NCI-H2196 (cell line): ENCODE results near the gene BORCS8.
"Not testable (repeated sequence)": the region's sequence is repeated elsewhere in the genome, so short reads cannot be mapped to it uniquely, and the experiment has no call there.

Experiments
- DNase-seq: peaks from one replicate; lab custom pipeline; 2025; ENCODE audit not compliant: unreplicated experiment; lab: John Stamatoyannopoulos, UW

Gene BORCS8

DNA sequence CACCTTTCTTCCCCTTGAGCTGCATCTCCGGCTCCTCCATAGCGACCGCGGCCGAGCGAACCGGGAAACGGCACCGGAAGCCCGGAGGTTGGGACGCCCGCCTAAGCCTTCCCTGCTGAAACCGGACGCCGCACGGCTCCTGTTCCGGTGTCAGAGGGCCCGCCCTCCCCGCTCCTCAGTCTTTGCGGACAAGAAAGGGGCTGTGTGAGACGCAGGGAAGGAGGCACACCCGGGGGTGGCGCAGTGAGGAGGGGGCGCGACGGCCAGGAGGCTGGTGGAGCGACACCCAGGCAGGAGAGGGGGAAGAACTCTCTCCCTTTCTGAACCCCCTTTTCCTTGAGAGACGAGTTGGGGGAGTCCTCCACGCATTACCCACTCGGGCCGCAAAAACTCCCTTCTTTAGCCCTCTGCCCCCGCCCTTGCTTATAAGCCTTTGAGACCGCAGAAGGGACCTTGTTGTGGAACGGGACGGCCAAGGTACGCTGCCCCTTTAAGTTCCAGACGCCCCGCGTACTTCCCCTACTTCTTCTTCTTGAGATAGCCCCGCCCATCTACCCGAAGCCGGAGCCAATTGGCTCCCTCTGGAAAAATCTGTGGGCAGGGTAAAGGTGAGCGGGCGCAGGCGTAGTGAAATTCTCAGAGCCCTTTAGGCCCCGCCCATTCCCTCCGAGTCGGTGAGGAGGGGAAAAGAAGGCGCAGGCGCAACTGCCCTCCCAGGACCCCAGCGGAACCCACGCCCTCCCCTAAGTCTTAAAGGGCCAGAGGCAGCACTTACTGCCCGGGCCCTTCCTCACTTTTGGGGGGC, at the start of gene BORCS8, which contains the start of gene RFXANK:
Gene BORCS8 (minus strand): TSS at position 75 of the 805 bp plus-strand sequence. CDS start 35 bp downstream, at position 40.
Gene RFXANK (plus strand): TSS at position 181 of the 805 bp plus-strand sequence. CDS start 1,689 bp downstream, outside the sequence.
- DNase-seq, result peak; percentile 99

DNA sequence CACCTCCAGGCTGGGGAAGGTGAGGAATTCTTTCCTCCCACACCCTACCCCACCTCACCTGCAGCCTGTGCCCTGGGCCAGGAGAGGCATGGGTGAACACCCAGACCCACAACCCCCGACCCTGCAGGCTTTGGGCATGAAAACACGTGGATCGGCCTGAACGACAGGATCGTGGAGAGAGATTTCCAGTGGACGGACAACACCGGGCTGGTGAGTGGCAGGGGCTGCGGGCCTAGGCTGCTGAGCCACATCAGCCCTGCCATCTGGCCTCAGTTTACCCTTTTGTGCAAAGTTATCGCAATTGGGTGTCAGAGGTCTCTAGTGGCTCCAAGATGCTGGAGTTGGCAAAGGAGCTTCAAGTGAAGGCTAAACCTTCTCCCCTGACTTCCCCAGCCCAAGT, 48.5 kb upstream of the BORCS8 start:
- no peak for DNase-seq

DNA sequence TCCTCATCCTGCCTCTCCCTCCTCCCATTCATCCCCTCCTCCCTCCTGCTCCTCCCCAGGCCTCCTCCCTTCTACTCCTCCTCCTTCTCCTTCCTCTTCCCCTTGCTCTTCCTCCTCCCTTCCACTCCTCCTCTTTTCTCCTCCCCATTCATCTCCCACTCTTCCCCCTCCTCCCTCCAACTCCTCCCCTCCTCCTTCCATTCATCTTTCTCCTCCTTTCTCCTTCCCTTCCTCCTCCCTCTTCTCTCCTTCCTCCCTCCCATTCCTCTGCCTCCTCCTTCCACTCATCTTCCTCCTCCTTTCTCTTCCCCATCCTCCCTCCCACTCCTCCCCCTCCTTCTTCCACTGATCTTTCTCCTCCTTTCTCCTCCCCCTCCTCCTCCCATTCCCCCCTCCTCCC, 47.7 kb upstream of the BORCS8 start:
- DNase-seq, result no peak

DNA sequence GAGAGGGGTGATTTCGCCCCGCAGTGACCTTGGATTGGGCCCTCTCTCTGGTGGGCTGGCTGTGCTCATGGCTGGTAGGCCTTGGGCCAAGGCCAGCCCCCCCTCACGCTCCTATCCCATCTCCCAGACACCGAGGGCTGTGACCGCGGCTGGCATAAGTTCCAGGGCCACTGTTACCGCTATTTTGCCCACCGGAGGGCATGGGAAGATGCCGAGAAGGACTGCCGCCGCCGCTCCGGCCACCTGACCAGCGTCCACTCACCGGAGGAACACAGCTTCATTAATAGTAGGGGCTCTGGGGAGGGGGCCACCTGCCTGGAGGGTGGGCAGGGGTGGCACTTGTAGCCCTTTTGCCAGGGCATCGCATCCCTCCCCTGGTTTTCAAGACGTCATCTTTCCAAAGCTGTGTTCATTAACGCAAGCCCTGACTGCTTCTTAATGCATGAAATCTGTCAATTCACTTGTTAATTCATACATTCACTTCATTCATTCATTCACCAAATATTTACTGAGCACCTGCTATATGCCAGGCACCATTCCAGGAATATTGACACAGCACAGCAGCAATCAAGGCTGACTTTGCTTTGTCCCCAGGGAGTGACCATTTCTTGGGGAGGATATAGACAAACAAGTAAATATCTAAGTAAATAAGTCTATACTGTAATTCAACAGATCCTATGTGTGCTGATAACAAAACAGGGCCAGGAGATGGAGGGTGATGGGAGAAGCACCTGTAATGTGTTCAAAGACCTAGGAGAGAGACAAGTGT, 46.4 kb upstream of the BORCS8 start:
- DNase-seq, result no peak

DNA sequence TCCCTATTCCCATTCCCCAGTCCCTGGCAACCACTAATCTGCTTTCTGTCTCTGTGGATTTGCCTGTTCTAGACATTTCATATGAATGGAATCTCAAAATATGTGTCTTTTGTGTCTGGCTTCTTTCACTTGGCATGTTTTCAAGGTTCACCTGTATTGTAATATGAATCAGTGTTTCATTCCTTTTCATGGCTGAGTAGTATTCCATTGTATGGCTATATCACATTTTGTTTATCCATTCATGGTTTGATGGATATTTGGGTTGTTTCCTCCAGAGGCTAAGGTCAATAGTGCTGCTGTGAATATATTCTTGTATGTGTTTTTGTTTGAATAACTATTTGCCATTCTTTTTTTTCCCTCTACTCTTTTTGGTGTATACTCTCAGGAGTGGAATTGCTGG, 44.2 kb upstream of the BORCS8 start:
- DNase-seq, result no peak

DNA sequence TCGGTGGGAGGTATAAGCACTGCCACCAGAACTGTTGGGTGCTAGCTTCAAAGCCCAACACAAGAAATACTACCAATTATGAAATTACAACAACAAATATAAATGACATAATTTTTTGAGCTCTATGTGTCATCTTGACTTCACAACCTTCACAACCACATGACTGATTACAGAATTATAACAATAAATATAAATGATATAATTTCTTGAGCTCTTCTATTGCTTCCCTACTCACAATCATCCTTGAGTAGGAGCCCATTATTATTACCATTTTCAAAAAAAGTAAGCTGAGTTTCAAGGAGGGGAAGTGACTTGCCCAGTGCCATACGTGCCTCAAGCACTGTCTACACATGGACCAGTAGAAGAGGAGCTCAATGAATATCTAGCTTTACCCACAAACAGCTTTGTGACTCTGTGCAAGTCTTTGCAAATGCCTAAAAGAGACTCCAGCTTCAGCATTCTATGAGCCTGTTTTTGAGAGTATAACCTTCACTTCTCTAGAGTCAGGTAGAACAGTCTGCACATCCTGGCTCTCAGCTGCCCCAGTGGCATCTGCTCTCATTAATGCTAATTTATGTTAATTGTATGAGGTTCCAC, 42.4 kb upstream of the BORCS8 start:
- no peak for DNase-seq

DNA sequence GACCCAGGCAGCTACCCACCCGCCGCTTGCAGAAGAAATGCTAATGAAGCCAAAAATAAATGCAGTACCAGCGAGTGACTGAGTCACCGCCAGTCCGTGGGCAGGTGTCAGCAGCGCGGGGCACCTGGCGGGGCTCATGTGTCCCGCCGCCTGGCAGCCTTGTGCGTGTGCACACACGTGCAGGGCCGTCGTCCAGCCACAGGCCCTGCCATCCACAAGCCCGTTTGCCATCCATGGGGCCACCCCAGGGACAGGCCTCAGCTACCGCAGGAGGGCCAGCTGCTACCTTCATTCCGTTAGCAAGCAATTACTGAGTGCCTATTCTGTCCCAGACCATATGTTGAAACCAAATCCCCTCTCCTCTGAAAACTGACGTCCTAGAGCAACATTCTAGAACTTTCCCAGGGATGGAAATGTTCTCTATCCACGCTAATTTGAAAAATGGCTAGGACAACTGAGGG, 40.3 kb upstream of the BORCS8 start:
- DNase-seq, result no peak

DNA sequence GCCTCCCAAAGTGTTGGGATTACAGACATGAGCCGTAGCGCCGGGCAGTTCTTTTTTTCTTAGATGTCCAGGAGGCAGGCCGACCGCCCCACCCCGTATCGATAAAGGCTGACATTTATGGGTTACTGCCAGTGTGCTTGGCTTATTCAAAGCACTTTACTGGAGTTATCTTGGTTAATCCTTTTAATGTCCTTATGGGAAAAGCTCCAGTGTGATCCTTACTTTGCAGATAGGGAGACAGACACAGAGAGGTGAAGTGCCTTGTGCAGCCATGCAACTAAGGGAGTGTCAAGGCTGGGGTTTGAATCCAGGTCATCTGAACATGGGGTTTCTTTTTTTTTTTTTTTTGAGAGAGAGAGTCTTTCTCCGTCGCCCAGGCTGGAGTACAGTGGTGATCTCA, 39.0 kb upstream of the BORCS8 start:
- DNase-seq, result no peak

DNA sequence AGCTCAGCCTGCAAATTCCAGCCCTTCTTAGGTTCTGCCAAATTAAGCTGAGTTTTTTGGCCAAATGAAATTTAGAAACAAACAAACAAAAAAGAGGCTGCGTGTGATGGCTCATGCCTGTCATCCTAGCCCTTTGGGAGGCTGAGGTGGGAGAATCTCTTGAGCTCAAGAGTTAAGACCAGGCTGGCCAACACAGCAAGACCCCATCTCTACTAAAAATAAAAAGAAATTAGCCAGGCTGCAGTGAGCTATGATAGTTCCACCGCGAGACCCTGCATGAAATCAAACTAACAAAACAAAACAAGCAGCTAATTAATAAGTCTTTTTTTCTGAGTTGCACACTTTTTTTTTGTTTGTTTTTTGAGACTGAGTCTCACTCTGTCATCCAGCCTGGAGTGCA, 37.7 kb upstream of the BORCS8 start:
- no peak for DNase-seq

DNA sequence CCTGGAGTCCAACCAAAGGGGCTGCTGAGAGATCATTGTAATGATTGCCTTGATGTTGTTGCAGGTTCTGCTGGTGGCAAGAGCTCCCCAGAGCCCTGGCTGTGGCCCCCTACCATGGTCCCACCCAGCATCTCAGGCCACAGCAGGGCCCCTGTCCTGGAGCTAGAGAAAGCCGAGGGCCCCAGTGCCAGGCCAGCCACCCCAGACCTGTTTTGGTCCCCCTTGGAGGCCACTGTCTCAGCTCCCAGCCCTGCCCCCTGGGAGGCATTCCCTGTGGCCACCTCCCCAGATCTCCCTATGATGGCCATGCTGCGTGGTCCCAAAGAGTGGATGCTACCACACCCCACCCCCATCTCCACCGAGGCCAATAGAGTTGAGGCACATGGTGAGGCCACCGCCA, 35.3 kb upstream of the BORCS8 start:
- DNase-seq, result no peak

DNA sequence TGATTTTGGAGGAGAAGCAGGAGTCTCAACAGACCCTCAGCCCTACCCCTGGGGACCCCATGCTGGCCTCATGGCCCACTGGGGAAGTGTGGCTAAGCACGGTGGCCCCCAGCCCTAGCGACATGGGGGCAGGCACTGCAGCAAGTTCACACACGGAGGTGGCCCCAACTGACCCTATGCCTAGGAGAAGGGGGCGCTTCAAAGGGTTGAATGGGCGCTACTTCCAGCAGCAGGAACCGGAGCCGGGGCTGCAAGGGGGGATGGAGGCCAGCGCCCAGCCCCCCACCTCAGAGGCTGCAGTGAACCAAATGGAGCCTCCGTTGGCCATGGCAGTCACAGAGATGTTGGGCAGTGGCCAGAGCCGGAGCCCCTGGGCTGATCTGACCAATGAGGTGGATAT, 34.7 kb upstream of the BORCS8 start:
- no peak for DNase-seq

DNA sequence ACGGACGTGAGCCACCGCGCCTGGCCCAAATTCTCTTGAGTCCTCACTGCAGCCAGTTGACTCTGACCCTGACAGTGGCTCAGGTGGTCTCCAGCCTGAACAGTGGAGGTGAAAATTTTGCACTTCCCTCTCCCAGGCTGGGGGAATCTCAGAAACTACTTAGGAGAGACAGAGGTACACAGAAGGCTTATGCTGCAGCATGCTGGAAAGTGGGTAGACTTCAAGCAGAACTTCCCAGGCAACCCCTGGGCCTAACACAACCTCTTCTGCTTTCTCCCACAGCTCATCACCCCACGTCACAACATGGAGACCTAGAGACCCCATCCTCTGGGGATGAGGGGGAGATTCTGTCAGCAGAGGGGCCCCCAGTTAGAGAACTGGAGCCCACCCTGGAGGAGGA, 34.3 kb upstream of the BORCS8 start:
- DNase-seq, result no peak

DNA sequence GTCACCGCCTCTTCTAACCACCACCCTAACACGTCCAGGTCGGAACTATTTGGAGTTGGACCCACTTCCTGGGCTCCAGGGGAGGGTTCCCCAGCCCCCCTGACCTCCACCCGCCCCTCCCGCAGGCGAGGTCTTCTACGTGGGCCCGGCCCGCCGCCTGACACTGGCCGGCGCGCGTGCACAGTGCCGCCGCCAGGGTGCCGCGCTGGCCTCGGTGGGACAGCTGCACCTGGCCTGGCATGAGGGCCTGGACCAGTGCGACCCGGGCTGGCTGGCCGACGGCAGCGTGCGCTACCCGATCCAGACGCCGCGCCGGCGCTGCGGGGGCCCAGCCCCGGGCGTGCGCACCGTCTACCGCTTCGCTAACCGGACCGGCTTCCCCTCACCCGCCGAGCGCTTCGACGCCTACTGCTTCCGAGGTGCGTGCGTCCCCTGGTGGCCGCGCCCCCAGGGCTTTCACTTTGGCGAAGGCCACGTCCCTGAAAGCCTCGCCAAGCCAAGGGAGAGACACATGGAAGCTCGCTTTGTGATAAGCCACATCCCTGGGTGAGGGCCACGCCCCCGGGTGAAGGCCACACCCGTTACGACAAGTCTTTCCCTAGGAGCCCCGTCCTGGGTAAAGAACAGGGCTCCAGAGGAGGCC, 33.0 kb upstream of the BORCS8 start:
- peak; percentile 95 for DNase-seq

DNA sequence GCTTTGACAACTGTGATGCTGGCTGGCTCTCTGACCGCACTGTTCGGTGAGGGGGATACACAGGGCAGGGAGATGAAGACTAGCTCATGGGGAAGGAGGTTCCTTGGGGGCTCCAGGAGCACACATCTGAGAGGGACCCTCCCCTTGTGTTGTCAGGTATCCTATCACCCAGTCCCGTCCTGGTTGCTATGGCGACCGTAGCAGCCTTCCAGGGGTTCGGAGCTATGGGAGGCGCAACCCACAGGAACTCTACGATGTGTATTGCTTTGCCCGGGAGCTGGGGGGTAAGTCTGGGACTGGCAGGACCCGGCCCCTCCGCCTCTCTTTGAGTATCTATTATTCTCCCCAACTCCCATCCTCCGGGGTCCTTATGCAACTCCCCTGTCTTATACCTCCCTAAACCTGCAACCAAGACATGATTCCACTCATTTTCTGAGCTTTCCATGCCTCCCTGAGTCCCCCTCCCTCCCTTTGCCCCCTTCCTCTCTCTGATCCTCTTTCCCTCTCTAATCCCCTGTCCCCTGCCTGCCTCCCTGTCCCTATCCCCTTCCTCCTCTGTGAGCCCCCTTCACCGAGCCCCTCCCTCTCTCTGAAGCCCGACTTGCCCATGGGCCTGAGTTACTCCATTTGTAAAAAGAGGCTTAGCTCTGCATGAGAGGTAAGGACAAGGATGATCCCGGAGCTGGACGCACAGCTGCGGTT, 32.3 kb upstream of the BORCS8 start:
- no peak for DNase-seq

DNA sequence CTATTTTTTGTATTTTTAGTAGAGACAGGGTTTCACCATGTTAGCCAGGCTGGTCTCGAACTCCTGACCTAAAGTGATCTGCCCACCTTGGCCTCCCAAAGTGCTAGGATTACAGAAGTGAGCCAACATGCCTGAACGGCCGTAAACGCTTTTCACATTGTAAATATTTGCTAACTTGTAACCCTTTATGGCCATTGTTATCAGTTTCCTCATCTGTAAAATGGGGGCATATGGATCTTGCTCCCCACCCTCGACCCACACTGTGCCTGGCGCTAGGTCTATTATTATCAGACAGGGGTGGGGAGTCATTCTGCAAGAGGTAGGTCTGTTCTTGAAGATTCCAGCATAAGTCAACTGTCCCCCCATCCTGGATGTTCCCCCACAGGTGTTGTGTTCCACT, 31.7 kb upstream of the BORCS8 start:
- DNase-seq, result no peak

DNA sequence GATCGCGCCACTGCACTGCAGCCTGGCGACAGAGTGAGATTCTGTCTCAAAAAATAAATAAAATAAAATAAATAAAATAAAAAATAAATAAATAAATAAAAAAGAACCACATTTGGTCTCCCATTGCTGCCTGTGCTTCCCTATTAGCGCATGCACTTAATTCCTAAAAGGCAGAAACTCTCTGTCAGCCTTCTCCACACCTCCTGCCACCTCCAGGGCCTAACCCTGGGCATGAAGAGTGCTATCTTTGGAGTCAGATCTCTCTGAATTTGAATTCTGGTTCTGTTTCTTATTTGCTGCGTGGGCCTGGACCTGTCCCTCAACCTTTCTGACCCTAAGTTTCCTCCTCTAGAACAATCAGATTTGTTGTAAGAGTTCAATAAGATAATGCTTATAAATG, 31.1 kb upstream of the BORCS8 start:
- no peak for DNase-seq

DNA sequence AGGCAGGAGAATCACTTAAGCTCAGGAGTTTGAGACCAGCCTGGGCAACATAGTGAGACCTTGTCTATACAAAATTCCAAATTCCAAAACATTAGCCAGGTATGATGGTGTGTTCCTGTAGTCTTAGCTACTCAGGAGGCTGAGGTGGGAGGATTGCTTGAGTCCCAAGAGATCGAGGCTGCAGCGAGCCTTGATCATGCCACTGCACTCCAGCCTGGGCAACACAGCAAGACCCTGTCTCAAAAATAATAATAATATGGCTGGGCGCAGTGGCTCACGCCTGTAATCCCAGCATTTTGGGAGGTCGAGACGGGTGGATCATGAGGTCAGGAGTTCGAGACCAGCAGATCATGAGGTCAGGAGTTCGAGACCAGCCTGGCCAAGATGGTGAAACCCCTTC, 29.0 kb upstream of the BORCS8 start:
- not testable (repeated sequence) for DNase-seq

DNA sequence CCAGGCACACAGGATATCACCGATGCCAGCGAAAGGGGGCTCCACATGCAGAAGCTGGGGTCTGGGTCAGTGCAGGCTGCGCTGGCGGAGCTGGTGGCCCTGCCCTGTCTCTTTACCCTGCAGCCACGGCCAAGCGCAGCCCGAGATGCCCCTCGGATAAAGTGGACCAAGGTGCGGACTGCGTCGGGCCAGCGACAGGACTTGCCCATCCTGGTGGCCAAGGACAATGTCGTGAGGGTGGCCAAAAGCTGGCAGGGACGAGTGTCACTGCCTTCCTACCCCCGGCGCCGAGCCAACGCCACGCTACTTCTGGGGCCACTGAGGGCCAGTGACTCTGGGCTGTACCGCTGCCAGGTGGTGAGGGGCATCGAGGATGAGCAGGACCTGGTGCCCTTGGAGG, 27.0 kb upstream of the BORCS8 start:
- DNase-seq, result no peak

DNA sequence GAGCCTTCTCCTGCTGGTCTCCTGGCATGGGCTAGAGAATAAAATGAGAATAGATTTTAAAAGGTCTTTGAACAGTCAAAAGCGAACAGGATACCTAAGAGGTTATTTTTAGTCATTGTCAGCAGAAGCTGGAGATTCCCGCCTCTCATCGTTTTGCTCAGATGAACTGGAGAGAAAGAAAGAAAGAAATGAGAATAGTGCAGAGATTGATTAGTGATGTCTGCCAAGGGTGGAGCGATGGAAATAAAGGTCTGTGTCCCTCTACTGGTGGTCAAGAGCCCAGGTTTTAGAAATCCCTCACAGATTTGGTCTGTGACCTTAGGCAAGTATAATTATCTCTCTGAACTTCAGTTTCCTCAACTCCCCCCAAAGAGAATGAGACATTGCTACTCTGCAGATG, 25.1 kb upstream of the BORCS8 start:
- peak; percentile 34 for DNase-seq

DNA sequence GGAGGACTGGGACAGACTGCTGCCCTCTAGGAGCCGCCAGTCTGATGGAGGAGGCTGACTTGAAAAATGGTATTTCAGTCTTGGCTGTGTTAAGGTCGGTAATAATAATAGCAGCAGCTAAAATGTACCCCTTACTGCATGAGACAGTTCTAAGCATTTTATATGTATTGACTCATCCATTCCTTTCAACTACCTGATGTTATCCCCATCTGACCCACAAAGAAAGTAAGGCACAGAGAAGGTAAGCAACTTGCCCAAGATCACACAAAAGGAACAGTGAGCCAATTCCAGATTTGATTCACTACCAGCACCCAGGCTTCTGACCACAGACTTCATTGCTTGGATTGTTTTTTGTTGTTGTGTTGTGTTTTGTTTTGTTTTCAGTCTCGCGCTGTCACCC, 23.8 kb upstream of the BORCS8 start:
- no peak for DNase-seq

DNA sequence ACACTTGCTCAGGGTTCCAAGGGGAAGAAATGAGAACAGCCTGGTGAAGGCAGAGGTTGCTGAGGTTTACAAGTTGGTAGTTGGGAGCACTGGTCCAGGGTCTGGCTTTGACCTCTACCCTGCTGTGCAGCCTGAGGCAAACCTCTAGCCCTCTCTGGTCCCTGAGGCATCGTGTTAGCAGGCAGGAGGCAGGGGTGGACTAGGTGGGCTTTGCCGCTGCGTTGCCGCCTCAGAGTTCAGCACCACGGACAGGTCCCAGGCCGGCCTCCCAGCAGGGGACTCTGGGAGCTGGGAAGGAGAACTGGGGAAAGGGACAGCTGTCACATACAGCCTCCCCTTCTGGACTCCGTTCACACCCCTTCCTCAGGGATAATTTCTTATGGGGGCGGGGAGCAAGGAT, 22.9 kb upstream of the BORCS8 start:
- DNase-seq, result no peak
